ENCODE results near the gene COG3. TPM values are rescaled to one million over a fixed set of nuclear protein-coding genes. Genes with fewer than 3 reads are reported as not detected.

Gene COG3
- total RNA-seq, 1 experiment from 2014 or later = 20.3 TPM

DNA sequence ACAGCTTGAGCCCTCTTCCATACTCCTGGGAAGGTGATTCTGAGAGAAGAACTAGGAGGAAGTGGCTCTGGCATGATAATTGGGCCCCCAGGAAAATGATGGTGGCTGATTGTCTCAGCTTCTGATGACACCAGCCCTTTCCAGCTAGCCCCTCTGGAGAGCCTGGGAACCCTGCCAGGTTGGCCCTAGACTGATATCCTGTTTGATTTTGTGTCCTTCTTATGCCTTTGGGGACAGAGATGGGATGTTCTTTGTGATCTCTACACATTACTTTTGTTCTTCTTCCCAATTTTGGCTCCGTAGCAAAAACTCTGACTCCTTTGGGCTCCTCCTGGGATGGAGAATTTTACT lies 111.1 kb downstream of the COG3 start:
- CTCF ChIA-PET = no interaction called here
- peak; percentile 52 for DNase-seq (ENCODE audit: low spot score)
- Histone ChIP-seq H3K27ac (ENCODE audit: low read depth, low read length, poor library complexity, severe bottlenecking) (no peak overlapping the region), H3K36me3 (ENCODE audit: insufficient read depth, low read length, poor library complexity, severe bottlenecking) (no peaks in the 10 kb centered on the region), H3K9me3 (ENCODE audit: low read depth, low read length, poor library complexity, severe bottlenecking) (no peaks in the 10 kb centered on the region), H3K27me3 (replicated peaks; ENCODE audit: insufficient read depth, low read depth, low read length, poor library complexity) (no peaks in the 10 kb centered on the region), H3K4me3 (ENCODE audit: low read depth, low read length, poor library complexity, severe bottlenecking) (no peak overlapping the region), H3K4me1 (ENCODE audit: insufficient read depth, low read length, poor library complexity, severe bottlenecking) (peaks cover 6% of the 10 kb centered on the region)
- intact Hi-C loops (cut with micrococcal nuclease; ENCODE audit: unreplicated experiment) = no loop called here
- POLR2A ChIA-PET (ENCODE audit: low non-redundant PET) = no interaction called here
- TF ChIP-seq, protein P1, sequence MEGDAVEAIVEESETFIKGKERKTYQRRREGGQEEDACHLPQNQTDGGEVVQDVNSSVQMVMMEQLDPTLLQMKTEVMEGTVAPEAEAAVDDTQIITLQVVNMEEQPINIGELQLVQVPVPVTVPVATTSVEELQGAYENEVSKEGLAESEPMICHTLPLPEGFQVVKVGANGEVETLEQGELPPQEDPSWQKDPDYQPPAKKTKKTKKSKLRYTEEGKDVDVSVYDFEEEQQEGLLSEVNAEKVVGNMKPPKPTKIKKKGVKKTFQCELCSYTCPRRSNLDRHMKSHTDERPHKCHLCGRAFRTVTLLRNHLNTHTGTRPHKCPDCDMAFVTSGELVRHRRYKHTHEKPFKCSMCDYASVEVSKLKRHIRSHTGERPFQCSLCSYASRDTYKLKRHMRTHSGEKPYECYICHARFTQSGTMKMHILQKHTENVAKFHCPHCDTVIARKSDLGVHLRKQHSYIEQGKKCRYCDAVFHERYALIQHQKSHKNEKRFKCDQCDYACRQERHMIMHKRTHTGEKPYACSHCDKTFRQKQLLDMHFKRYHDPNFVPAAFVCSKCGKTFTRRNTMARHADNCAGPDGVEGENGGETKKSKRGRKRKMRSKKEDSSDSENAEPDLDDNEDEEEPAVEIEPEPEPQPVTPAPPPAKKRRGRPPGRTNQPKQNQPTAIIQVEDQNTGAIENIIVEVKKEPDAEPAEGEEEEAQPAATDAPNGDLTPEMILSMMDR (conservative IDR thresholded peaks at IDR 0.05; ENCODE audit: low read depth, low read length) = no peak
- TF ChIP-seq EZH2 (IDR thresholded peaks at IDR 0.05; ENCODE audit: borderline replicate concordance, low read depth, low read length, poor library complexity, severe bottlenecking) = no peak
- BruUV-seq (replicated peaks) = no TSS peak

DNA sequence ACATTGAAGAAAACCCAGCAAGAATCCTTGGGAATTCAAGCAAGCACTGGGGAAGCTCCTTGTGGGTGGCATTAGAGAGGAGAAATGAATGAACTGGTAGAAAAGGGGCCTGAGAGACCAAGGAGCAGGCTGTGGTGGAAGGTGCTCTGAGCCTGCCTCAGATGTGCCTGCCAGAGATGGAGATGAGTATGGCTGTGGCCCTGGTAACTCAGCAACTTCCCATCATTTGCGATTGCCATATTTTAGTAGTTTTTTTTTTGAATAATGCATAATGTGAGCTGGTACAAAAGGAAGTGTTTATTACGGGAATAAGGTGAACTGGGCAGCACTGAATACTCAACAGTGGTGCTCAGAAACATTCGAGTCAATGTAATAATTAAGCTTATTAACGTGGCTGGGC lies 111.7 kb downstream of the COG3 start:
- H3K4me3 ChIP-seq (ENCODE audit: low read depth, low read length, poor library complexity, severe bottlenecking) = no peak overlapping the region
- TF ChIP-seq, protein P1 (conservative IDR thresholded peaks at IDR 0.05; ENCODE audit: low read depth, low read length) = no peak
- no peak for TF ChIP-seq EZH2 (IDR thresholded peaks at IDR 0.05; ENCODE audit: borderline replicate concordance, low read depth, low read length, poor library complexity, severe bottlenecking)
- no peak for DNase-seq (ENCODE audit: low spot score)
- no TSS peak for BruUV-seq (replicated peaks)
- H3K27me3 ChIP-seq (replicated peaks; ENCODE audit: insufficient read depth, low read depth, low read length, poor library complexity) = no peaks in the 10 kb centered on the region
- no peak overlapping the region for H3K27ac ChIP-seq (ENCODE audit: low read depth, low read length, poor library complexity, severe bottlenecking)
- ChIA-PET POLR2A (ENCODE audit: low non-redundant PET) (no interaction called here), CTCF (no interaction called here)
- no peaks in the 10 kb centered on the region for H3K36me3 ChIP-seq (ENCODE audit: insufficient read depth, low read length, poor library complexity, severe bottlenecking)
- peaks cover 6% of the 10 kb centered on the region for H3K4me1 ChIP-seq (ENCODE audit: insufficient read depth, low read length, poor library complexity, severe bottlenecking)
- H3K9me3 ChIP-seq (ENCODE audit: low read depth, low read length, poor library complexity, severe bottlenecking) = no peaks in the 10 kb centered on the region
- intact Hi-C loops (cut with micrococcal nuclease; ENCODE audit: unreplicated experiment) = no loop called here

DNA sequence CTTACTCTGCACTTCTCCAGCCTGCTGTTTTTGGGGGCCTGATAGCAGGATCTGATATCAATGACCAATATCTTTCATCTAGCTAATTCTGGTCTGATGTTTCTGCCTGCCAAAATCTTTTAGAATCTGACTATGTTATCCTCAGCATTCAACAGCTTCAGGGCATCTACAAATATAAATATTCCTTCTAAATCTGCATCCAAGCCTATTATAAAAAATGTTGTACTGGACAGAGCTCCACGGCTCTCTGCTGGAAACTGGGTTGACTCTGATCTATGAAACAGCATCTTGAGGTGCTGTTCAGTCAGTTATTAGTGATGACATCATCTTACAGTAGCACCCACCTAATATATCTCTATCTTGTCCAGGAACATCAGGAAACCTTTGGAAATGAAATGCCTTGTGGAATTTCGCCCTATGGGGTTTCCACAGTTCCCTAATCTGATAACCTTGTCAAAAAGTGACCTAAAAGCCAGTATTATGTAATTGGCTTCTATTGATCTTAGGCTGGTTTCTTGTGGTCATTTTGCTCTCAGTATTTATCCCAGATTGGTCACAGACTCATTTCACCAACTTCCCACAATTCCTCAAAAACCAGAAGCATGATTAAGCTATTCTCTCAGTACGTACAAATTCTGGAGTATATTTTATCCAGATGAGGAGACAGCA lies 117.8 kb downstream of the COG3 start:
- BruUV-seq (replicated peaks) = no TSS peak
- intact Hi-C loops (cut with micrococcal nuclease; ENCODE audit: unreplicated experiment) = no loop called here

More for the DNA sequence above, 117.8 kb downstream of the COG3 start:
- no peak for TF ChIP-seq EZH2 (IDR thresholded peaks at IDR 0.05; ENCODE audit: borderline replicate concordance, low read depth, low read length, poor library complexity, severe bottlenecking)
- TF ChIP-seq, protein P1 (conservative IDR thresholded peaks at IDR 0.05; ENCODE audit: low read depth, low read length) = no peak
- no peak overlapping the region for H3K4me3 ChIP-seq (ENCODE audit: low read depth, low read length, poor library complexity, severe bottlenecking)
- H3K4me1 ChIP-seq (ENCODE audit: insufficient read depth, low read length, poor library complexity, severe bottlenecking) = peaks cover 11% of the 10 kb centered on the region
- H3K27ac ChIP-seq (ENCODE audit: low read depth, low read length, poor library complexity, severe bottlenecking) = no peak overlapping the region
- no peak for DNase-seq (ENCODE audit: low spot score)
- ChIA-PET POLR2A (ENCODE audit: low non-redundant PET) (no interaction called here), CTCF (no interaction called here)
- H3K9me3 ChIP-seq (ENCODE audit: low read depth, low read length, poor library complexity, severe bottlenecking) = no peaks in the 10 kb centered on the region
- no peaks in the 10 kb centered on the region for H3K36me3 ChIP-seq (ENCODE audit: insufficient read depth, low read length, poor library complexity, severe bottlenecking)
- H3K27me3 ChIP-seq (replicated peaks; ENCODE audit: insufficient read depth, low read depth, low read length, poor library complexity) = no peaks in the 10 kb centered on the region
